IPS-11a (cell line): Measurements from ENCODE around the gene KIF1B.
"Not testable (repeated sequence)": the region's sequence is repeated elsewhere in the genome, so short reads cannot be mapped to it uniquely, and the experiment has no call there.

Experiments
- H3K4me3 ChIP-seq: one replicate; pipeline ENCODE4 v1.5.1; 2013; ENCODE audit warnings: low read depth, low read length, control low read depth

KIF1B gene

GRCh38 chr1:10229903-10230302 lies 19.5 kb downstream of the KIF1B start:
- H3K4me3 ChIP-seq = no peak overlapping the region

- no peak overlapping the region for H3K4me3 ChIP-seq
Observed at GRCh38 chr1:10232163-10232562, 21.8 kb downstream of the KIF1B start.

GRCh38 chr1:10236405-10237156 lies 26.2 kb downstream of the KIF1B start:
- no peak overlapping the region for H3K4me3 ChIP-seq

- no peak overlapping the region for H3K4me3 ChIP-seq
Observed at GRCh38 chr1:10237157-10237539, 26.8 kb downstream of the KIF1B start.

- H3K4me3 ChIP-seq = no peak overlapping the region
Observed at GRCh38 chr1:10242135-10242534, 31.8 kb downstream of the KIF1B start.

GRCh38 chr1:10242811-10243210 lies 32.4 kb downstream of the KIF1B start:
- no peak overlapping the region for H3K4me3 ChIP-seq

- no peak overlapping the region for H3K4me3 ChIP-seq
Observed at GRCh38 chr1:10245674-10246073, 35.3 kb downstream of the KIF1B start.

GRCh38 chr1:10249808-10250457 lies 39.6 kb downstream of the KIF1B start:
- no peak overlapping the region for H3K4me3 ChIP-seq

GRCh38 chr1:10250663-10251062 lies 40.3 kb downstream of the KIF1B start:
- no peak overlapping the region for H3K4me3 ChIP-seq

GRCh38 chr1:10251325-10252108 lies 41.1 kb downstream of the KIF1B start:
- H3K4me3 ChIP-seq = not testable (repeated sequence)

GRCh38 chr1:10252508-10252907 lies 42.1 kb downstream of the KIF1B start:
- H3K4me3 ChIP-seq = no peak overlapping the region

- H3K4me3 ChIP-seq = no peak overlapping the region
Observed at GRCh38 chr1:10253149-10253548, 42.8 kb downstream of the KIF1B start.

- H3K4me3 ChIP-seq = no peak overlapping the region
Observed at GRCh38 chr1:10253755-10254154, 43.4 kb downstream of the KIF1B start.

- no peak overlapping the region for H3K4me3 ChIP-seq
Observed at GRCh38 chr1:10257851-10258250, 47.5 kb downstream of the KIF1B start.

- H3K4me3 ChIP-seq = not testable (repeated sequence)
Observed at GRCh38 chr1:10259547-10259946, 49.2 kb downstream of the KIF1B start.

- no peak overlapping the region for H3K4me3 ChIP-seq
Observed at GRCh38 chr1:10263450-10264082, 53.2 kb downstream of the KIF1B start.

GRCh38 chr1:10265027-10265426 lies 54.7 kb downstream of the KIF1B start:
- no peak overlapping the region for H3K4me3 ChIP-seq

- no peak overlapping the region for H3K4me3 ChIP-seq
Observed at GRCh38 chr1:10265900-10266299, 55.5 kb downstream of the KIF1B start.

GRCh38 chr1:10267319-10267718 lies 56.9 kb downstream of the KIF1B start:
- H3K4me3 ChIP-seq = no peak overlapping the region

GRCh38 chr1:10267921-10268320 lies 57.6 kb downstream of the KIF1B start:
- no peak overlapping the region for H3K4me3 ChIP-seq

- H3K4me3 ChIP-seq = no peak overlapping the region
Observed at GRCh38 chr1:10271090-10271489, 60.7 kb downstream of the KIF1B start.
